H54 (cell line): Measurements from ENCODE around the gene TUFT1.
"Not testable (repeated sequence)": the region's sequence is repeated elsewhere in the genome, so short reads cannot be mapped to it uniquely, and the experiment has no call there.

Source experiments
- DNase-seq: peaks from one replicate; pipeline ENCODE4 v3.0.0; 2011; ENCODE audit warnings: low spot score, mixed read lengths; ENCODE audit not compliant: insufficient read length
- FAIRE-seq: peaks from 3 replicates; lab custom pipeline; 2011; peaks lifted over from hg19 to GRCh38; lab: Jason Lieb, UNC
- POLR2A ChIP-seq: IDR thresholded peaks from 2 replicates; pipeline ENCODE4 v1.6.1; 2011; ENCODE audit warnings: low read depth, mild to moderate bottlenecking, low read length

Gene TUFT1

DNA sequence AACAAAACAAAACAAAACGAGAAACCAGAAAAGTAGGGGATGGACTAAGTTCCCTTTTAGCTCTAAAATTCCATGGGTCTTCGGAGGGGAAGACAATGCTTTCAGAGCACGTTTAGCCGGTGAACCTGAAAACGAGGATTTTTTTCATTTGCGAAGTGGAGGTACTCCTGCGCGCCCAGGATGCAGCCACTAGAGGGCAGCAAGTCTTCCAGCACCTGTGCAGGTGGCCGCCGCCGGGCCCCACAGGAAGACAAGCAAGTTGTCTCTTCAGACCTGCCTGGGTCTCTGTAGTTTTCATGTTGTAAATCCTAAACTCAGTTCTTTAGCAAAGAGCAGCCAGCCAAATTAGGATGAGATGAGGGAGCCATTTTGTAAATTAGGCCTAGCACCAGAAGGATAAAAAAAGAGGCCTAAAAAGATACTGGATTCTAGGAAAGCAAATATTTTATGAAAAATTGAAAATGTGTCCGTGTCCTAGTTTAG is 54.1 kb downstream of the TUFT1 start:
- no peak for TF ChIP-seq POLR2A
- peak; percentile 75 for DNase-seq
- FAIRE-seq: no peak

DNA sequence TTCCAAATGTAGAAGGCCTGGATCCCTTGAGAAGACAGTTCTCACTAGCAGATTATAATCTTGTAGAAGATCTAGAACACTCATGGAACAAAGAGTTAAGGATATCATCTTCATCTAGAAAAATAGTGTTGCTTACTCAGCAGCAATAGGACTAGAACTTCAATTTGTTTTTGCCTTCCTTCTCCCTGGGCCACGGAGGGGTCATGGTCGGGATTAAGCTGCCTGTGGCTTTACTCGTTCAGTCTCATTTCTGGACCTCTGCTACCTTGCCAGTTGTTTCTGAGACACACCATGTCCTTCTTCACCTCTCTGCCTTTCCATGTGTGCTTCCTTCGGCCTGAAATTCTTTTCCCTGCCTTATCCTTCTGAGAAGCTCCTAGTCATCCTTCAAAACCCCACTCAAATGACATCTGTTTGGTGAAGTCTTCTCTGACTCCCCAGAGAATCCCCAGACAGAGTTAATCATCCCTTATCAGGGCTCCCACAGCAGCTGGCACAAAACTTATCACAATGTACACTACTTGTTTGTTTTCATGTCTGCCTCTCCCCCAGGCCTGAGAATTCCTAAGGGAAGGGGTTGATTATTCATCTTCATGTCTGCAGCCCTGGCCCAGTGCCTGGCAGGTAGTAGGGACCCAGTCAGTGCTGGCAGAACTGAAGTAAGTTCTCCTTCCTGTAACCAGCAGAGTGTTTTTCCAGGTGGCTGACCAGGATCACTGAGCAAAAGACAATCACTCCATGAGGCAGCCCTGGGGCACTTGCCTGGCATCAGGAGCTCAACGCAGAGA is 56.3 kb downstream of the TUFT1 start:
- no peak for TF ChIP-seq POLR2A
- FAIRE-seq (no peak), DNase-seq (no peak)

DNA sequence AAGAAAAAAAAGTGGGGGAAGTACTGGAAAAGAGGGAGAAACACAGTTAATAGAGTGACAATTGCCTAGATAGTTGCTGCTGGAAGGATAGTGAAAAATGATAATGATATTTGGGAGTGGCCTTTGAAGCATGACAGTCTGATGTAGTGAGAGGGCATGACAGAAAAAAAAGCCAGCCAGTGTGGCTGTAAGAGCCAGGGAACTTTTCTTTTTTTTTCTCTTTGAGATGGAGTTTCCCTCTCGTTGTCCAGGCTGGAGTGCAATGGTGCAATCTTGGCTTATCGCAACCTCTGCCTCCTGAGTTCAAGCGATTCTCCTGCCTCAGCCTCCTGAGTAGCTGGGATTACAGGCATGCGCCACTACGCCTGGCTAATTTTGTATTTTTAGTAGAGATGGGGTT is 62.4 kb downstream of the TUFT1 start:
- not testable (repeated sequence) for FAIRE-seq, DNase-seq

DNA sequence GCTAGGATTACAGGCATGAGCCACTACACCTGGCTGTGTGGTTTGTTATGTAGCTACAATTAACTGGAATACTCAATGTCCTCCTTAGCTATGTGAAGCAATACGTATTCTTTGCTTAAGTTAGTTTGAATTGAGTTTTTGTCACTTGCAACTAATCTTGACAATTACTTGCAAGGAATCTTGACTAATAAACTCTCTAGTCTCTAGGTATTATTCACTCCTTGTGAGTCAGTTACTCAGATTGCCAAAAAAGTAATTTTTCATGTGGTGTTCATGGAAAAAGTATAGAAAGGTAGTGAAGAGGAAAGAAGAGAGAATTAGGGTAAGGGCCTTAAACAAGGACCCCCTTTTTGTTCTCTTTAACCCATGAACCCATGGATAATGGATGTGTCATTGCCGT is 64.2 kb downstream of the TUFT1 start:
- DNase-seq (no peak), FAIRE-seq (no peak)
- no peak for TF ChIP-seq POLR2A

DNA sequence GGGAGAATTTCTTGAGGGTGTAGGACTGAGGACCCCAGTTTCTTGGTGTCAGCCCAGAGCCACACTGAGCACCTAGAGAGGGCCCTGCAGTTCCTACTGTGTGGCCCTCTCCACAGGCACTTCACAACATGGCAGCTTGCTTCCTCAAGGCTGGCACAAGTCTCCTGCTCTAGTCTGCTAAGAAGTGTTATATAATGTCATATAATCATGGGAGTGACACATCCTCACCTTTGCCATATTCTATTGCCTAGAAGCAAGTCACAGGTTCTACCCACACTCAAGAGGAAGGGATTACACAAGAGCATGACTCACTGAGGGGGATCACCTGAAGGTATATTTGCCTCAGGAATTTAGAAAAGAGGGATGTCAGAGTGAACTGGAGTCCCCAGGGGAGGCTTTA is 66.3 kb downstream of the TUFT1 start:
- FAIRE-seq: no peak
- no peak for DNase-seq
- no peak for TF ChIP-seq POLR2A

DNA sequence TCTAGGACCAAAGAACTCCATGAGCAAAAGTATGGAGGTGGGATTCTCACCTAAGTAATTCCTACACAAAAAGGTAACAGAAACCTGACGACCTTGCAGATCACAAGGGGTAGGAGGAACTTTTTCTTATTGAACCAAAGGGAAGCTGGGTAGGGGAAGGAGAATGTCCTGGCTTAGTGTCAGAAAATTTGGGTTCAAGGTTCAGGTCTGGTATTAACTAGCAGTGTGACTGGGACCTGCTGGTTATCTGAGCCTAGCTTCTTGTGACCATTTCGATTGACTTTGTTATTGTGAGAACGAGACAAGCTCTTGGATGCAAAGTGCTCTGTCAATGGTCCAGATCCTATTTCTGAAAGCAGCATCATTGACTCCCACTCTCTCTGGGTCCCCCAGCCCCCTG is 66.7 kb downstream of the TUFT1 start:
- FAIRE-seq (no peak), DNase-seq (no peak)
- TF ChIP-seq POLR2A: no peak

DNA sequence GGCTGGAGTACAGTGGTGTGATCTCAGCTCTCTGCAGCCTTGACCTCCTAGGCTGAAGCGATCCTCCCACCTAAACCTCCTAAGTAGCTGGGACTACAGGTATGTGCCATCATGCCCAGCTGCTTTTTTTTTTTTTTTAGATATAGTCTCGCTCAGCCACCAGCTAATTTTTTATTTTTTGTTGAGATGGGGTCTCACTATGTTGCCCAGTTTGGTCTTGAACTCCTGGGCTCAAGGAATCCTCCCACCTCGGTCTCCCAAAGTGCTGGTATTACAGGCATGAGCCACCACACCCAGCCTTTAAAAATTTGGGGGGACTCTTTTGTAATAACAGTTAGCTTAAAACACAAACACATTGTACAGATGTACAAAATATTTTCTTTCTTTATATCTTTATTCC is 70.0 kb downstream of the TUFT1 start:
- TF ChIP-seq POLR2A: no peak
- DNase-seq: no peak
- no peak for FAIRE-seq

DNA sequence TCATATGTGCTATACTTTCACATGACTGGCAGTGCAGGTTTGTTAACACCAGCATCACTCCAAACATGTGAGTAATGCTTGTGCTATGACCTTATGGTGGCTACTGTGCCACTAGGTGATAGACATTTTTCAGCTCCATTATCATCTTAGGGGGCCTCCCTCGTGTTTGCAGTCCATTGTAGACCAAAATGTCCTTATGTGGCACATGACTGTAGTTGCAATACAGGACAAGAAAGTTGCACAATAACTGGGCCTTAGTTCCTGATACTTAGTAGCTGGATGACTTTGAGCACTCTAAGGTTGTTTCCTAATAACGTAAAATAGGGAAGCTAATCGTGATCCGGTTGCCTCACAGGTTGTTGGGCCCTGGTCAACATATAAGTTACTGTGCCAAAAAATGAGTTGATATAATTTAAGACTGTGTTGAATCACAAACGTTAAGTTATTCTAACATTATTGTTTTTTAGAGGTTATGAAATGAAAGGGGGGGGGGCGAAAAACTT is 71.2 kb downstream of the TUFT1 start:
- FAIRE-seq: no peak
- TF ChIP-seq POLR2A: no peak
- no peak for DNase-seq

DNA sequence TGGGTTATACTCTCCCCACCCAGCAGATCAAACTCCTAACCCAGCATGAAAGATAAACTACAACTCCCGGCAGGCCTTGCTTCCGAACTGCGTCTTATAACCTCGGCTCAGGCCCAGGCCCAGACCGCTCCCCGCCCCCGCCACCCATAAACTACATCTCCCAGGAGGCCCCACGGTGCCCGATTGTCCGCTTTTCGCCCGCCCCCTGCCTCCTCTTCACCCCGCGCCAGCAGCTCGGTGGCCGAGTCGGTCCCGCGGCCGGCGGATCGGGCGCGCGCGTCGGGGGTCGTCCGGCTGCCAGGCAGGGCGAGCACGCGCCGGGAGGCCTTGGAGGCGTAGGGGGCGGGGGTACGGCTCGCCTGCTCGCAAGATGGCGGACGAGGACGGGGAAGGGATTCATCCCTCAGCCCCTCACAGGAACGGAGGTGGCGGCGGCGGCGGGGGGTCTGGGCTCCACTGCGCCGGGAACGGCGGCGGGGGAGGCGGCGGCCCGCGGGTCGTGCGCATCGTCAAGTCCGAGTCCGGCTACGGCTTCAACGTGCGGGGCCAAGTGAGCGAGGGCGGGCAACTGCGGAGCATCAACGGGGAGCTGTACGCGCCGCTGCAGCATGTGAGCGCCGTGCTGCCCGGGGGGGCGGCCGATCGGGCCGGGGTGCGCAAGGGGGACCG is 71.9 kb downstream of the TUFT1 start, which contains the start of gene SNX27:
Gene SNX27, plus strand, starts transcription at position 219 of the 669 bp plus-strand sequence. Its CDS starts 152 bp downstream, at position 371.
- no peak for FAIRE-seq
- peak; percentile 97 for TF ChIP-seq POLR2A
- DNase-seq: peak; percentile 99

DNA sequence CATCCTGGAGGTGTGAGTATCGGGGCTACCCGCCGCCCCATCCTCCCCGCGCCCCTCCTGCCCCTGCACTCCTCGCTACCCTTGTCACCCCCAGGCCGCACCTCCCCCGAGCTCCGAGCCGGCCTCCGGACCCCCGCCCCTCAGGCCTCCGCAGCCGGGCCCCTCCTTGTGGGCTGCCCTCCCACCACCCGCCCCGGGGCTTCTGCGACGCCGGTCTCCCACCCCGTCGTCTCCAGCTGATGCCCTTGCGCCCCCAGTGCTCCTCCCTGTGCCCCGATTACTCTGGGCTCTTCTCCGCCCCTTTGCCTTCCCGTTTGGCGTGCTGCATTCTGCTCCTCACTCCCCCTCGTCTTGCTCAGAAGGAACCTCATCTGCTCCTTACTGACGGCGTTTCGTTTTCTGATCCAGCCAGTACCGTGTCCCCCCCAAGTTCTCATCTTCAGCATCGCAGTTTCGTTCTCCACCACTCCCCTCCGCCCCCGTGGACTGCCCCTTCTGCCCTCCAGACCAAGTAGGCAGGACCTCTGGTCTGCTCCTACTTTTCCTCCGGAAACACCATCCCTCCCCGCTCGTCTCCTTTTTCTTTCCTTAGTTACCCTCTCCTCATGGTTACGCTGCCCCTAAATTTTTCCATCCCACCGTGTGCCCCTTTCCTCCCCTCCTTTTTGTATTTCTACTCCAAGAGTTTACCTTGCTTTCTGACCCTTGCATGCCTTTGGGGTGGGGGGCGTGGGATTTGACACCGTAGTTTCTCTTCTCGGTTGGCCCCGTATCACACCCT is 72.6 kb downstream of the TUFT1 start:
- TF ChIP-seq POLR2A: peak; percentile 47; the same call in 1 of the 2 replicates
- no peak for DNase-seq
- no peak for FAIRE-seq

DNA sequence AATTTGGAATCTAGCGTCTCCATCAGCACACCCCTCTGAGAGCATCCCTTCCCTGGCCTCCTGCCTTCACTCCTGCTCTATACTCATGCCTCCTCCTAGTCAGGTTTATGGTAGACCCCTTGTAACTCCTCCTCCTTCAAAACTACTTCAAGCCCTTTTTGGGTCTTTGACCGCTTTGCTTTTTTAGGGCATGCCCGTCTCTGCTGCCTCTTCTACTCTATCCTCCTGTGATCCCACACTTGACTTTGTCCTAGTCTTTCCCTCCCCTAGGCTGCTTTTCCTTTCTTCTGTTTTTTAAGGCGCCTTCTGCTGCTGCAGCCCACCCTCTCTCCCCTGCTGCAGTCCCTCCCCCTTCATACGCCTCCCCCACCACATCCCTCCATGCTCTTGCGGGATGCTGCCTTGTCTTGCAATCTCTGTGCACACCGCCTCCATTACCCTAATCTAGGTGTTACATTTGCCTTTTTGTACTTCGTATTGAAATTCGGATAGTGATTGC is 73.2 kb downstream of the TUFT1 start:
- no peak for FAIRE-seq
- no peak for TF ChIP-seq POLR2A
- DNase-seq: no peak

DNA sequence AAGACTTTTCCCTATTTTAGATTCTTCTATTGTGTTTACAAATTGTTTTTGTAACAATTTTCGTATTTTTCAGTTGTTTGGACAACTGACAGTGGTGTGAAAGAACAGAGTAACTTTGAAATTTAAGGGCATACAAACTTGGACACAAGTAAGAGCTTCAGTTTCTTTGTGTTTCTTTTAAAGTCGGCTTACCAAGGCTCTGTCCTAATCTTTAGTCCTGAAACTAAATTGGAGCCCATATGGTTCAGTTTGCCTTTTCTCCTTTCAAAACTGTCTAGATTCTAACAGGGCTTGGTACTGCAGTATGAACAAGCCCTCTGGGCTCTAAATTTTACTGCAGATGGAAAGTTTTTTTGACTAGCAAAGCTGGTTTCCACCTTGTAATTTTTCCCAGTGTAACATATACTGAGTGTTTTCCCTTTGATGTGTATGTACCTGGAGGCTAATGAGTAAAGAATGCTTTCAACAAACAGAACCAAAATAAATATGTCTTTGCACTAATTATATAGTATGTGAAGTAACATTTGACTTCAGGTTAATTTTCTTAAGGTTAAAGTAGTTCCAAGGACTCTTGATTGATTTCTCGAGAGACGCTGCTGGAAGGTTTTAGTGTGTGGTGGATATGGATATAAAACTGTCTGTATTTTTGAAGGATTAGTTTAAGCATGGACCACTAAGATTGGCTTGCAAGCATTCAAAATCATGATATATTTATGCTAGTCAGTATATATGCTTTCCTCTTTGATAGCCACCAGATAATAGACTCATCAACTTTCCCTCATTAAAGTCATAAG is 75.8 kb downstream of the TUFT1 start:
- no peak for TF ChIP-seq POLR2A
- FAIRE-seq (no peak), DNase-seq (no peak)

DNA sequence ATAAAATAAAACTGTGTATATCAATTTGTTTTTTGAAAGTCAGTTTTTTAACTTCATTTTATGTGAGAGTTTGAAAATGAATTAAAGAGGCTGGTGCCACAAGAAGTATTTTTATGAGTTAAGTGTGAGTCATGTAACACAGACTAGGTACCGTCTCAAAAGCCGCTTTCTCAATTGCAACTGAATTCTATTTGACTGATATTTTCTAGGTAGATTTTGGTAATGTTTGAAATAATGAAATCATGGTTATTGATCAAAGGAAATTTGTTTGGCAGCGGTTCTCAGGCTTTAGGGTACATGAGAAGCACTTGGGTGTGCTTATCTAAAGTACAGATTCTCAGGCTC is 76.4 kb downstream of the TUFT1 start:
- no peak for FAIRE-seq
- TF ChIP-seq POLR2A: no peak
- no peak for DNase-seq
